Measurements from ENCODE around the gene PLEKHN1.
"Not testable (repeated sequence)": the region's sequence is repeated elsewhere in the genome, so short reads cannot be mapped to it uniquely, and the experiment has no call there.

The PLEKHN1 gene

DNA sequence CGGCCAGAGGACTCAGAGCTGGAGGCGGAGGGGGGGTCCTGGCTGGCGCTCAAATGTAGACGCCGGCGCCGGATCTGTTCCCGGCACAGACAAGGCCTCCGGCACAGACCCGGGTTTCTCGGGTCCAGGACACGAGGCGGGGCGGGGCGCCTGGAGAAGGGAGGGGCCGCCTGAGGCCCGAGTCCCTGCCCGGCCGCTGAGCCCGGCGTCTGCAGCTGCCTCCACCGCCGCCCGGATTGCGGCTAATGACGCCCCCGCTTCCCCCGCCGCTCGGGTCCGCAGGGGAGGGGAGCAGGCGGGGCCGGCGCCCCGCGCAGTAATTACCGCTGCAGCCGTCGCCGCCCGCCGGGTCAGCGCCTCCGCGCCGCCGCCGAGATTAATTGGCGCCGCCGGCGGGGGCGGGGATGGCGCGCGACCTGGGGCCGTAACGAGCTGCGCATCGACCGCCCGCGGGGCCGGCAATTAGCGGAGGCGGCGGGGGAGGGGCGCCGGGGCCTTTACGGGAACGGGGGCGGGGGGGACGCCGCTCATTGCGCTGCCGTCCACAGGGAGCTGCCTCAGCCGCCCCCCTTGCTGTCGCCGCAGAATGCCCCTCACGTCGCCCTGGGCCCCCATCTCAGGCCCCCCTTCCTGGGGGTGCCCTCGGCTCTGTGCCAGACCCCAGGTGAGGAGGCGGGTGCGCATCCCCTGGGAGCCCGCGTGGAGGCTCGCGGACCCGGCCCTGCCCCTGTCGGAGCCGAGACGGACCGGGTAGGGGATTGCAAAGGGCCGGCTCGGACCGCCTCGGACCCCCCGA is 24.5 kb upstream of the PLEKHN1 start:
- peak overlapping the region; percentile 91 for H3K27ac ChIP-seq
- TF ChIP-seq, protein P1, sequence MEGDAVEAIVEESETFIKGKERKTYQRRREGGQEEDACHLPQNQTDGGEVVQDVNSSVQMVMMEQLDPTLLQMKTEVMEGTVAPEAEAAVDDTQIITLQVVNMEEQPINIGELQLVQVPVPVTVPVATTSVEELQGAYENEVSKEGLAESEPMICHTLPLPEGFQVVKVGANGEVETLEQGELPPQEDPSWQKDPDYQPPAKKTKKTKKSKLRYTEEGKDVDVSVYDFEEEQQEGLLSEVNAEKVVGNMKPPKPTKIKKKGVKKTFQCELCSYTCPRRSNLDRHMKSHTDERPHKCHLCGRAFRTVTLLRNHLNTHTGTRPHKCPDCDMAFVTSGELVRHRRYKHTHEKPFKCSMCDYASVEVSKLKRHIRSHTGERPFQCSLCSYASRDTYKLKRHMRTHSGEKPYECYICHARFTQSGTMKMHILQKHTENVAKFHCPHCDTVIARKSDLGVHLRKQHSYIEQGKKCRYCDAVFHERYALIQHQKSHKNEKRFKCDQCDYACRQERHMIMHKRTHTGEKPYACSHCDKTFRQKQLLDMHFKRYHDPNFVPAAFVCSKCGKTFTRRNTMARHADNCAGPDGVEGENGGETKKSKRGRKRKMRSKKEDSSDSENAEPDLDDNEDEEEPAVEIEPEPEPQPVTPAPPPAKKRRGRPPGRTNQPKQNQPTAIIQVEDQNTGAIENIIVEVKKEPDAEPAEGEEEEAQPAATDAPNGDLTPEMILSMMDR (conservative IDR thresholded peaks at IDR 0.05) = no peak

DNA sequence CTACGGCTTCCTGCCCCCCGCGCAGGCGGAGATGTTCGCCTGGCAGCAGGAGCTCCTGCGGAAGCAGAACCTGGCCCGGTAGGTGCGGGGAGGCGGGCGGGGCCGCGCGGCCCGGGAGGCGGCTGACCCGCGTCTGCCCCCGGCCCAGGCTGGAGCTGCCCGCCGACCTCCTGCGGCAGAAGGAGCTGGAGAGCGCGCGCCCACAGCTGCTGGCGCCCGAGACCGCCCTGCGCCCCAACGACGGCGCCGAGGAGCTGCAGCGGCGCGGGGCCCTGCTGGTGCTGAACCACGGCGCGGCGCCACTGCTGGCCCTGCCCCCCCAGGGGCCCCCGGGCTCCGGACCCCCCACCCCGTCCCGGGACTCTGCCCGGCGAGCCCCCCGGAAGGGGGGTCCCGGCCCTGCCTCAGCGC is 23.9 kb upstream of the PLEKHN1 start:
- TF ChIP-seq, protein P1 (conservative IDR thresholded peaks at IDR 0.05) = no peak
- peak overlapping the region; percentile 91 for H3K27ac ChIP-seq

DNA sequence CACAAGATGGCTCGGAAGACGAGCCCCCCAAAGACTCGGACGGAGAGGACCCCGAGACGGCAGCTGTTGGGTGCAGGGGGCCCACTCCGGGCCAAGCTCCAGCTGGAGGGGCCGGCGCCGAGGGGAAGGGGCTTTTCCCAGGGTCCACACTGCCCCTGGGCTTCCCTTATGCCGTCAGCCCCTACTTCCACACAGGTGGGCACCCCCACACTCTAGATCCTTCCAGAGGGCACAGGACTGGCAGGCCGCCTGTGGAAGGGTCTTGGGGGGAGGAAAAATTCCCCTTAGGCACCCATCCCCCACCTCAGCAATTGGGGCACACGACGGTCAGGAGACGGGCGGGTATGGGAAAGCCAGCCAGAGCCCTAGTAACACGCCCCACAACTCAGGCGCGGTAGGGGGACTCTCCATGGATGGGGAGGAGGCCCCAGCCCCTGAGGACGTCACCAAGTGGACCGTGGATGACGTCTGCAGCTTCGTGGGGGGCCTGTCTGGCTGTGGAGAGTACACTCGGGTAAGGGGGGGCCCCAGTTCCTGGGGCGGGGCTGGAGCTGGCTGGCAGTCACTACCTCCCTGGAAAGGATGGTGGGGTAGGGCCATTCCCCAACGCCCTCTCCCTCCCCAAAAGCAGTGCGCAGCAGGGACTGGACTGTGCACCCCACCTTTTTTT is 23.3 kb upstream of the PLEKHN1 start:
- H3K27ac ChIP-seq = peak overlapping the region; percentile 91
- TF ChIP-seq, protein P1 (conservative IDR thresholded peaks at IDR 0.05) = no peak

DNA sequence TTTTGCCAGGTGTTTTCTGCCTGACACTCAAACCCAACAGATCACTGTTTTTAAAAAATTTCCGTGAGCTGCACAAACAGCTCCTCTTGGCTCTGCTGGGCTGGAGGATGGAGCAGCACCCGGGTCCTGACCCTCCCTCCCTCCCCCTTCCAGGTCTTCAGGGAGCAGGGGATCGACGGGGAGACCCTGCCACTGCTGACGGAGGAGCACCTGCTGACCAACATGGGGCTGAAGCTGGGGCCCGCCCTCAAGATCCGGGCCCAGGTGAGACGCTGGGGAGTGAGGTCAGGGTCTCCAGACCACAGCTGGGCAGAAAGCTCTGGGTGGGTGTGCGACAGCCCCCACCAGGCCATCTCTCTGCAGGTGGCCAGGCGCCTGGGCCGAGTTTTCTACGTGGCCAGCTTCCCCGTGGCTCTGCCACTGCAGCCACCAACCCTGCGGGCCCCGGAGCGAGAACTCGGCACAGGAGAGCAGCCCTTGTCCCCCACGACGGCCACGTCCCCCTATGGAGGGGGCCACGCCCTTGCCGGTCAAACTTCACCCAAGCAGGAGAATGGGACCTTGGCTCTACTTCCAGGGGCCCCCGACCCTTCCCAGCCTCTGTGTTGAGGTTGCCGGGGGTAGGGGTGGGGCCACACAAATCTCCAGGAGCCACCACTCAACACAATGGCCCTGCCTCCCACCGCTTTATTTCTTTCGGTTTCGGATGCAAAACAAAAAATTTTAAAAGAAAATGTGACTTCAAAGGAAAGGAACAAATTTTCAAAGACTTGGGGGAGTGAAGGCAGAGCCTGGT is 22.5 kb upstream of the PLEKHN1 start:
- peak overlapping the region; percentile 91 for H3K27ac ChIP-seq
- TF ChIP-seq, protein P1 (conservative IDR thresholded peaks at IDR 0.05) = no peak

DNA sequence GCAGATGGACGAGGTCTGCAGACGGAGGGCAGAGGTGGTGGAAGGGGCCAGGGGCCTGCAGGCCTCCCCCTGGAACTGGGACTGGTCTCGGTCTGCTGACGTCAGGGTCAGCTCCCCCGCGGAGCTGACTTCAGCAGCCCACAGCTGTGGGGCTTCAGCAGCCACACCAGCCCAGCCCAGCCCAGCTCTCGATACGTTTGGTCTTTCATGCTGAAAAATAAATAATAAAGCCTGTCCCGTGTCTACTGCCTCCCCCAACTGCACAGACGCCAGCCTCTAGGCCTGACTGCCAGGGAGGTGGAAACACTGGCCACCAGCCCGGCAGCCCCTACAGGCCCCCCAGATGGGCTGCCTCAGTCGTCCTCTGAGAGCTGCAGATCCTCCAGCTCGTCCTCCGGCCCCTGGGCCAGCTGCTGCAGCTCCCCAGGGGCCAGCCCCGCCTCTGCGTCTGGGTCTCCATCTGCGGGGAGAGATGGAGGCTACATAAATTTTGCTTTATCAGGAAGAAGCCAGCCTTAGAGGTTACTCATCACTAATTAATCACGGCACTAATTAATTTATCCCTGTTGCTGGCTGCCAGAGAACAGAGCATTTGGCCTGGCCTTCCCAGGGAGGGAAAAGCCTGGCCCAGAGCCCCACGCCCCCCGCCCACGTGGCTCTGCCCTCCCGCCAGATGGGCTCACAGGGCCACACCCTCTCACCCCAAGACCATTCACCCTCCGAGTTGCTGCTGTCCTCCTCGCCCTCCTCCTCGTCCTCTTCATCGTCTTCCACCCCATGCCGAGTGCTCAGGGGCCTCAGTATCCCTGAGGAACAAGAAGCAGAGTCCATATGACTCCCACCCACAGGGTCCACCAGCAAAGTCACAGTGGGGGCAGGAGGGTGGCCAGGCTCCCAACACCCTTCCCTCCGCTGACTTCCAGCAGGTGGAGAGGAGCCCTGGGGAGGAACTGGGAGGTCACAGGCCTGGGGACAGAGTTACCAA is 21.6 kb upstream of the PLEKHN1 start:
- H3K27ac ChIP-seq = peak overlapping the region; percentile 91; the same call in 1 of the 2 replicates
- TF ChIP-seq, protein P1 (conservative IDR thresholded peaks at IDR 0.05) = no peak

DNA sequence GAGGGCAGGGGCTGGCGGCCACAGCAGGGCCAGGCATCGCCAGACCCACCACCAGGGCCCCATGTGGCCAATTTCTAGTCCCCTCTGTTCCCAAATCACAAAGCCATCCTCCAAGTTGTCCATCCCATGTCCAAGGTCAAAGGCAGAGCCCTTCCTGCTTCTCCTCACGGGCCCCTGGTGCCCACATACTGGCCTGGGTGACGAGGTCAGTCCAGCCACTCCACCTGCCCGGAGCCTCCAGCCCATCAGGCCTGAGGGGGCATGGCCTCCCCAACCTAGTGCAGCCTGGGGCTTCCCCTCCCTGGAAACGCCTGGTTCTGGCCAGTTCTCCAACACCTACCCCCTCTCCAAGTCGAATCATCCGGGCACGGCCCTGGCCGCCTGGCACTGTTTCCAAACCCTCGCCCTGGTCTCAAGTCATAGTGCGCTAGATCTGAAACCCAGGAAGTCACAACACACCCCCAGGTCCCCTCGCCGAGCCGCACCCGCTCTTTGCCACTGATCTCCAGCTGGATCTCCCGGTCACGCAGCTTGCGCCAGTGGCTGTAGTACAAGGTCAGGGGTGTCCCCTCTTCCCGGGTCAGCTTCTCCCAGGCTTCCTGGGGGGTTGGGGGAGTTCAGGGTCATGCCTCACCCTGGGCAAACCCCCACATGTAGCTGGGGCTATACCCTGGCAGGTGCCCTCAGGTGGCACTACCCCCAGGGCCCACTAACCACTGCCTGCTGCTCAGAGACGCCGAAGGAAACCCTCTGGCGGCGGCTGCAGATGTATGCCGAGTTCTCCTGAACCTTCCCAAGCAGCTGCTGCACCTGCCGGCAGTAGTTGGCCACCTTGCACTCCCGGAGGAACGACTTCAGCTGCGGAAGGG is 20.4 kb upstream of the PLEKHN1 start:
- peak overlapping the region; percentile 91; the same call in 1 of the 2 replicates for H3K27ac ChIP-seq
- TF ChIP-seq, protein P1 (conservative IDR thresholded peaks at IDR 0.05) = no peak

DNA sequence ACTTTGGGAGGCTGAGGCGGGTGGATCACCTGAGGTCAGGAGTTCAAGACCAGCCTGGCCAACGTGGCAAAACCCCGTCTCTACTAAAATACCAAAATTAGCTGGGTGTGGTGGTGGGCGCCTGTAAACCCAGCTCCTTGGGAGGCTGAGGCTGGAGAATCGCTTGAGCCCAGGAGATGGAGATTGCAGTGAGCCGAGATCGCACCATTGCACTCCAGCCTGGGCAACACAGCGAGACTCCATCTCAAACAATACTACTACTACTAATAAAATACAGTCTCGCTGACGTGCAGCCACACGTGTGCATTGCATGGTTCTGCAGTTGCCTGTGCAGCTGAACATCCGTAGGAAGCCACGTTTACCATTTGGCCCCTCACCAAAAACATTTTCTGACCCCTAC is 19.5 kb upstream of the PLEKHN1 start:
- not testable (repeated sequence) for H3K27ac ChIP-seq
